Vagina (tissue), 2 donors: ENCODE data around the gene SPAG9.

ENCODE experiments used
- CTCF ChIP-seq, 3 experiments: fragments of 450-650 bp in 2 of 3; fragments of 200-600 bp in 1 of 3; sonication (generic) in 1 of 3; IDR thresholded peaks; one replicate each; pipeline ENCODE4 v1.5.1; 2017 to 2019; ENCODE audit warnings: antibody characterized with exemption in 3 of 3, mild to moderate bottlenecking in 2 of 3, moderate library complexity in 2 of 3
- POLR2A ChIP-seq, 2 donors: fragments of 450-650 bp; IDR thresholded peaks; one replicate each; pipeline ENCODE4 v1.6.1; 2017; ENCODE audit warnings: antibody characterized with exemption in 2 of 2, mild to moderate bottlenecking in 2 of 2, moderate library complexity in 2 of 2

GRCh38 chr17:51142597-51142996, 21.9 kb upstream of the SPAG9 start:
- TF ChIP-seq CTCF (IDR thresholded peaks at IDR 0.05) (no peak), POLR2A (IDR thresholded peaks at IDR 0.05) (no peak)
